Activated T-cell treated with anti-CD3 and anti-CD28 coated beads, Interleukin-2, amount 50 U/mL, for 1 hour (primary cell): ENCODE data around the gene COL11A2.
"Not testable (repeated sequence)": the region's sequence is repeated elsewhere in the genome, so short reads cannot be mapped to it uniquely, and the experiment has no call there.

Experiments used
- DNase-seq: peaks from one replicate; pipeline ENCODE4 v3.0.0-alpha.2; 2020

COL11A2 gene

DNA sequence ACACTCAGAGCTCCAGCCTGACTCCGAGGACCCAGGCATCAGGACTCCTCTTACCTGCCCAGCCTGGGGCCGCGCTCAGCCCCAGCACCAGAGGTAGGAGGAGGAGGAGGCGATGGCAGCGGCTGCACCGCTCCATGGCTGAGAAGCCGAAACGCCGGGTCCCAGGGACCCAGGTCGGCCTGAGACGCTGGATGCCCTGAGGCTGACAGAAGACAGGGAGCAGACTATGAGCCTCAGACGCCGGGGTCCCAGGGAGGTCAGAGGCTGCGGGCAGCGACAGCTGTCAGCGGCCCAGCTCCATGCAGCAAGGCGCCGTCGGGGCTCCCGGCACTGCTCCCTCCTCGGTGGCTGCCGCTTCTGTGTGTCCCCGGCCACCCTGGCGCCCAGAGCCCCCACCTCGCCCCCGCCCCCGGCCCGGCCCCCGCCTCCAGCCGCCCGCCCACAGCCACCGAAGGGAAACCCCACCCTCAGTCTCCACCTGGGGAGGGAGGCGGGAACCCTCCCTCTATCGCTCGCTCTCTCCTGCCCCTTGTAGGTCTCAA lies at the start of gene COL11A2:
TSS of gene COL11A2 (minus strand) at position 363 of the 542 bp plus-strand sequence. CDS start at position 136, 227 bp downstream.
- DNase-seq, result peak; percentile 42

DNA sequence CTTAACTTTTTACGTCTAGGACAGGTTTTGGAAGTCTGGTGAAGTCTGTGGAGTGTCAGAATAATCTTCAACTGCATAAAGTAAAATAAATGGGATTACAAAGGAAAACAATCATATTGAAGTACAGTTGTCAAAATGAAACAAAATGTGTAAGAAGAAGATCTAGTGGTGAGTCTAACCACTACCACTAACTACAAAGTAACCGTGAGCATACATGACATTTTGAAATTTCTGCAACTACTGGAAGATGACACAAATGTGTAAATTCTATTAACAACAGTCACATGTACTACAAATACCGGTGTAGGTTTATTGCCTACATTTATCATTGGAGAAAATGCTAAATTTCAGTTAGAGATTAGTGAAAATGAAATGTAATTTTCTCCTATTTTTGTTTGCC lies 49.7 kb upstream of the COL11A2 start:
- DNase-seq, result no peak

DNA sequence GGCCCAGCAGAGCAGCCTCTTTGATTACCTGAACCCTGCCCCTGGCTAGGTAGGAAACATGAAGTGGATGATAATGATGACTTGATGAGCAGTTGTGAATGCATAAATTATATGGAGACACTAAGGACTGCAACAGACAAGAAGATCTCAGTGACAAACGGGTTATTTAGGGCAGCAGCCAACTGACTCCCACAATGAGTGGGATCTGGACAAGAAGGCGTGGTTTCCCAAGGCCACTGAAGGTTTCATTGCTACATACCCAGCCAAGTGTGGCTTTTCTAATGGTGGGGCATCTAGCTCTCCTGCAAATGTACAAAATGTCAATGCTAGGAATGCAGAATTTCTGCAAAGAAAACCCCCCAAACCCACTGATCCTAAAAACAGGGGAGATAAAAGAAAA lies 45.5 kb upstream of the COL11A2 start:
- DNase-seq, result no peak

DNA sequence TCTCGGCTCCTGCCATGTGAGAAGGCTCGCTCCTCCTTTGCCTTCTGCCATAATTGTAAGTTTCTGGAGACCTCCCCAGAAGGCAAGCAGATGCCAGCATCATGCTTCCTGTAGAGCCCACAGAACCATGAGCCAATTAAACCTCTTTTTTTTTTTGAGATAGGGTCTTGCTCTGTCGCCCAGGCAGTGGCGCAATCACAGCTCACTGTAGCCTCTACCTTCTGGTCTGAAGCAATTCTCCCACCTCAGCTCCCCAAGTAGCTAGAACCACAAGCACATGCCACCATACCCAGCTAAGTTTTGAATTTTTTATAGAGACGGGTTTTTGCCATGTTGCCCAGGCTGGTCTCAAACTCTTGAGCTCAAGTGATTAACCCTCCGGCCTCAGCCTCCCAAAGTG lies 44.6 kb upstream of the COL11A2 start:
- DNase-seq, result no peak

DNA sequence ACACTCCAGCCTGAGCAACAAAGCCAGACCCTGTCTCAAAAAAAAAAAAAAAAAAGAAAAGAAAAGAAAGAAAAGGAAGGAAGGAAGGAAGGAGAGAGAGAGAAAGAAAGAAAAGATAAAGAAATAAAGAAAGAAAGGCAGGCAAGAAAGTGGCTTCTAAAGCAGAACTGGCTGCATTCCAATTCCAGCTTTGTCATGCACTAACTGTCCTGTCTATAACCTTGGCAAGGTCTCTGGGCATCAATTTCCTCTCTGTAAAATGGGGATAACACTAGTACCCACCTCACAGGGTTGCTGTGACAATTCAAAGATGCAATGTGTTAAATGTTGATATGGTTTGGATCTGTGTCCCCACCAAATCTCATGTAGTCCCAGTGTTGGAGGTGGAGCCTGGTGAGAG lies 44.1 kb upstream of the COL11A2 start:
- no peak for DNase-seq

DNA sequence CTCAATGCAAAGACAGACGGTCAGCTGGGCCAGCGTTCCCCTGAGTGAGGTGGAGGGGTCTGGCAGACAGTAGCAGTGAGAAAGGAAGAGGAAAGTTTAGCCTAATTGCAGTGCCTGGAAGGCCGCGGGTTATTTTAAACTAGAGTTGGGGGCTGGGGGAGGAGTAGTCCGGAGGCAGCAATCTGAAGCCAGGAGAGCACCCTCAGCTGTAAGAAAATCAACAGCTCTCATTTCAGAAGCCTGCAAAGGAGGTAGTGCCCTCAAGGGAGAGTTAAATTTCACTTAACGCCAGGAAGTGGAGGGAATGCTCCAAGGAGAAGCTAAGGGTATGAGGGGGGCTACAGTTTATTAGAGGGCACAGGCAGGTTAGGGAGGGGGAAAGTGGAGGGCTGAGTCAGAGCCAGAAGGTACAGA lies 43.0 kb upstream of the COL11A2 start:
- DNase-seq, result no peak

DNA sequence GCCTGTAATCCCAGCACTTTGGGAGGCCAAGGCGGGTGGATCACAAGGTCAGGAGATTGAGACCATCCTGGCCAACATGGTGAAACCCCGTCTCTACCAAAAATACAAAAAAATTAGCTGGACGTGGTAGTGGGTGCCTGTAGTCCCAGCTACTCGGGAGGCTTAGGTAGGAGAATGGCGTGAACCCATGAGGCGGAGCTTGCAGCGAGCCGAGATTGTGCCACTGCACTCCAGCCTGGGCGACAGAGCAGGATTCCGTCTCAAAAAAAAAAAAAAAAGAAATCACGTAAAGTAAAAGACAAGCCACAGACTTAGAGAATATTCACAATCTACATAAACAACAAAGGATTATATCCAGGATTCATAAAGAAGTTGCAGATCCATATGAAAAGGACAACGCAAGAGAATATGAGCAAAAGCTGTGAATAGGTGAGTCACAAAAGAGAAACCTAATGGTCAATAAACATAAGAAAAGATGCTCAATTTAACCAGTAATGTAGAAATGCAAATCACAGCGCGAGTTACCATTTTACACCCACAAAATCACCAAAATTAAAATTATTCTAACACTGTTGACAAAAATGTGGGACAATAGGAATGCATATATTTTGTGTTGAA lies 34.3 kb upstream of the COL11A2 start:
- not testable (repeated sequence) for DNase-seq

DNA sequence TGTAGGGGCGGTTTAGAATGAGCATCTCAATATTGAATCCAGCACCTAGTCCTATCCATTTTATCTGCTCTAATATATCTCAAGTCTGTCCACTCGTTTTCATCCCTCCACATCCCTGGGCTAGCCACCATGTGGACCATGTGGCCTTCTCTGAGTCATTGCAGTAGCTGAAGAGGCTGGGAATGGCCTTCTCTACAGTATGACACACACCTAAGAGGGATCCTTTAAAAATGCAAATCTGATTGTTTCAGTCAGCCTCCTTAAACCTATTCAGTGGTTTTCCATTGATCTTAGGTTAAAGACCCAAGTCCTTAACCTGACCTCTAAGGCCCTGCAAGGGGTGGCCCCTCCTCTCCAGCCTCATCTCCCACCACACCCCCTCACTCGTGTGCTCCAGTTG lies 25.4 kb upstream of the COL11A2 start:
- no peak for DNase-seq

DNA sequence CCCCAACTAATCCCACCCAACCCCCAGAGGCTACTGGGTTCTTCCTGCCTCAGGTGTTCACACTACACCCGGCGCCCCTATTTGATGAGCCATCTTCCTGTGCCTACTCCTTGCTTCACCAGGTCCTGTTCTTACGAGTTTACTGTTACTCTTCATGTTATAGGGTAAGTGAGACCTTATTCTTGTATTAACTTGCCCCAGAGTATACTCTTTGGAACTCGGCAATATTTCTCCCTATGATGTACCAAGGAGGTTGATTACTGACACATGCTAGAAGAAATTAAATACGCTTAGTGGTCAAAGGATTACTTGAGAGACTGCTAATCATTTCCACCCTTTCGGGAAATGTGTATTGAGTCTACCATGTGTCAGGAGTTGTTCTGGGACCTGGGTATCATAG lies 25.0 kb upstream of the COL11A2 start:
- no peak for DNase-seq

DNA sequence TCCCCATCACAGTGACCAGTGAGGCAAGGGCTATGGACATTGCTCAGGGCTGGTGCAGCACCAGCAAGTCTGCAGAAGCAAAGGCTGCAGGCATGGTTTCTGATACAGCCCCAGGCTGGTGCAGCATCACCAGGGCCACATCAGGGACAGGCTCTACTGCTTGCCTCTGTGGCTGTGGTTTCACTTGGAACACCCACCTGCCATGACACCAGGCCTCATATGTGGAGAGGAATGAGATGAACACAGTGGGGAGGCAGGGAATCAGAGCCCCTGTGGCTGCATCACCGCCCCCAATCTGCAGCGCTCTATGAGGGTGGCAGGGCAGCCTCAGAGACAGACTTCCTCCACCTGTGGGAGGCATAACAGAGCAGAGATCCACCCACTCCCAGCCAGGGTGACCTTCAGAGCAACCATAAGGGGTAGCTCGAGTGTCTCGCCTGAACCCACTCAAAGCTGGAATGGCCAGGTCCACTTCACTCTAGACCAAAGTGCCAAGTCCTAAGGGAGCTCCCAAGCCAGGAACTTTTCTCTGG lies 23.9 kb upstream of the COL11A2 start:
- no peak for DNase-seq

DNA sequence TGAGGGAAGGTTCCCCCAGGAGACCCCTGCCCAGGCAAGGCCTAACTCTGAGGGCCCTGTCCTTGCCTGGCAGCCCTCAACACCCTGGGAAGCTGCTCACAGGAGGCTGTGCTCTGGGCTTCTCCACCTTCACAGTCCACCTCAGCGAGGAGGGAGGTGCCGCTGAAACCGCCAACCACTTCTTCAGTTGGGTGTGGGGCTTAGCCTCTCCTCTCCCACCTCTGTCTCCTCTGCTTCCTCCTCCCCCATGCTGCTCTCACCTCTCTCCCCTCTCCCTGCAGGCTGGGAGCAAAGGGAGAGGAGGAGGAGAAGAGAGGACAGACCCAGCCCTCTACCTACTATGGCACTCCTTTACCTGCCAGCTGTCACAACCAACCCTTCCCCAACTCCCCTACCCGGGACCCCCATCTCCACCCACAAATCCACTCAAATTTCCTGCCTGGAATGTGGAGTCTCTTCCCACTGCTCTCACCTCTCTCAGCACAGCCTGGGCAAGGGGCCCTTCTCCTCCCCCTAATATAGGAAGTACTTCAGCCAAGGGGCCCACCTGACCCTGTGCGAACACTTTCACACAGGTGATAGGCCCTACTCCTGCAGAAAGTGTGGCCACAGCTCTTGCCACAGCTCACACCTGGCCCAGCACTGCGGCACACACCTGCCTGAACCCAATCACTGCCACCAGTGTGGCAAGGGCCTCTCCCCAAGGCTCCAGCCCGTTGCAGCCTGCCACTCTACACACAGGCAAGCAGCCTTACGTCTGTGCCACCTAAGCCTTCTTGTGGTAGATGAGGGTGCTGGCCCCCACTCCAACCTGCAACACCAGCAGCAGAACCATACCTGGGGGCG lies 23.2 kb upstream of the COL11A2 start:
- DNase-seq, result no peak

DNA sequence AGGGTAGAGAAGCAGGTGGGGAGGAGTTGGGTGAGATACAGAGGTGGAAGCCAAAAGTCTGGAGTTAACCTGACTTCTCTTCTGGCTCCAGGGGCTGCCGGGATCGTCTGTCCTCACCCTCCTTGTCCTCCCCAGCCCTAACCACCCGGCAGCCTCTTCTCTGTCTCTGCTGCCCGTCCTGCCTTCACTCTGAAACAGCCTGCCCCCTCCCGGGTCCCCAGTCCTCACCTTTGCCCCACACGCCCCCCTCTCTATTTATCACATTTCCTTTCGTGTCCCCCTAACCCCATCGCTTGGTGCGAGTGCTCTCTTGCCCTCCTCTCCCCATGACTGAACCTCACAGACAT lies 21.7 kb upstream of the COL11A2 start:
- DNase-seq, result no peak

DNA sequence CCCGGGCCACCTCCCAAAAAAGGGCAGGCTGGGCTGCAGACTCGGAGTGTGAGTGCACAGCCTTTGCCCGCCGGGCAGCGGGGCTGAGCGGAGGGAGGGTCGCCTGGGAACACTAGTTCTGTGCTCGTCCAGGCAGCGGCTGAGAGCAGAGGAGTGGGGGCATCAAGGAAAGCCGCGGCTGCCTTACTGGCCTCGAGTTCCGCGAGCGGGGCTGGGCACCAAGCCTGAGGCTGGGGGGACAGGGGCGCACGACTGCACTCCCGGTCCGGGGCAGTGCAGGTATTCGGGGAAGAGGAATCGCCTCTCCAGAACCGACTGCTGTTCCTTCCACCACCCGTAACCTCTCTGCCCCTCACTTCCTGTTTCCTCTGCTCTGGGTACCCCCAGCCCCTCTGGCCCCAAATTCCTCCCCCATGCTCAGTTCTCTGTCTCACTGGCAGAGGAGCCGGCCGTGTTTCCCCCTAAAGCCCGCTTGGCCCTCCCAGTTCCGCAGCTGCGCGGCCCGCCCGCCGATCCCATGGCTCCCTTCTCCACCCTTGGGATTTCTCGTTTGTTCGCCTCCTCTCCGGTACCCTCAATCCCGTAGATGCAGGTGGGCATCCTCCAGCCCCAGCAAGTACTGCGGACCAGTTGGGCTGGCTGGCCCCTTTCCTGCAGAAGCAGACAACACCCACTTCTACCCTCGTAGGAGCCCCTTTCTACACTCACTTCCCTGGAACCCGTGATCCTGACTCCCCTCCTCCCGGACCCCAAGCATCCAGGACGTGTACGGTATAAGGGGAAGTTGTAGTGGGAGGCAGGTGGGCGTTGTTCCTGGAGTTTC lies 21.1 kb upstream of the COL11A2 start:
- peak; percentile 43 for DNase-seq

DNA sequence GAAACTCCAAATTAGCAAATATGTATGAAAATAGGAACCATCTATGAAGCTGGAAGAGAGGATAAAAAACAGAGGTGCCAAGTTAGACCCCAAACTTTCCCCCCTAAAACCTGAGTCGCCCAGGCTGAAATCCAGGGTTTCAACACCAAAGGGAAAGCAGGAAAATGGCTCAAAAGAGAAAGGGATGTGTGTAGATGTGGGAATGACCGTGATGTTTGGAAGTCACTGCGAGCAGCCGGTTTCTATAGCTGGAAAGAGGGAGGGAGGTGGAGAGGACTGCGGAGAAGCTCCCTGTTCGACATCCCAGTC lies 20.5 kb upstream of the COL11A2 start:
- DNase-seq, result no peak

DNA sequence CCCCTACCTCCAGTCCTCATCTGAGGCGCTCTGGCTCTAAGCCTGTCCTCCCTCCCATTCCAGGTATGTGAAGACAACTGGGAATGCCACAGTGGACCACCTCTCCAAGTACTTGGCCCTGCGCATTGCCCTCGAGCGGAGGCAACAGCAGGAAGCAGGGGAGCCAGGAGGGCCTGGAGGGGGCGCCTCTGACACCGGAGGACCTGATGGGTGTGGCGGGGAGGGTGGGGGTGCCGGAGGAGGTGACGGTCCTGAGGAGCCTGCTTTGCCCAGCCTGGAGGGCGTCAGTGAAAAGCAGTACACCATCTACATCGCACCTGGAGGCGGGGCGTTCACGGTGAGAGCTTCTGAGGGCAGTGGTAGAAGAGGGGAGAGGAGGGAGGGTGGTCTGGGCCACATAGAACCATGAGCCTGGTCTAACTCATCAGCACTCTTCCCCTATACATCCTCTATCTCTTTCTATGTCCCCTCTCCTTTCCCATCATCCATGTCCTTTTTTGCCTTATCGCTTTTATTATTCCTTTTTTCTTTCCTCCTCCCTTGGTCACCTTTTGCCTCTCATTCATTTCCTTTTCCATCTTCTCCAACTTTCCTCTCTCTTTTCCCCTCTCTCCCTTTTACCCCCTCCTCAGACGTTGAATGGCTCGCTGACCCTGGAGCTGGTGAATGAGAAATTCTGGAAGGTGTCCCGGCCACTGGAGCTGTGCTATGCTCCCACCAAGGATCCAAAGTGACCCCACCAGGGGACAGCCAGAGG lies 19.6 kb upstream of the COL11A2 start:
- no peak for DNase-seq

DNA sequence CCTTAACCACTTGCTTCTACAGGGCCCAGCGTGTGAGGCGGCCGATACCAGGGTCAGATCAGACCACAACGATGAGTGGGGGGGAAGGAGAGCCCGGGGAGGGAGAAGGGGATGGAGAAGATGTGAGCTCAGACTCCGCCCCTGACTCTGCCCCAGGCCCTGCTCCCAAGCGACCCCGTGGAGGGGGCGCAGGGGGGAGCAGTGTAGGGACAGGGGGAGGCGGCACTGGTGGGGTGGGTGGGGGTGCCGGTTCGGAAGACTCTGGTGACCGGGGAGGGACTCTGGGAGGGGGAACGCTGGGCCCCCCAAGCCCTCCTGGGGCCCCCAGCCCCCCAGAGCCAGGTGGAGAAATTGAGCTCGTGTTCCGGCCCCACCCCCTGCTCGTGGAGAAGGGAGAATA lies 18.9 kb upstream of the COL11A2 start:
- no peak for DNase-seq

DNA sequence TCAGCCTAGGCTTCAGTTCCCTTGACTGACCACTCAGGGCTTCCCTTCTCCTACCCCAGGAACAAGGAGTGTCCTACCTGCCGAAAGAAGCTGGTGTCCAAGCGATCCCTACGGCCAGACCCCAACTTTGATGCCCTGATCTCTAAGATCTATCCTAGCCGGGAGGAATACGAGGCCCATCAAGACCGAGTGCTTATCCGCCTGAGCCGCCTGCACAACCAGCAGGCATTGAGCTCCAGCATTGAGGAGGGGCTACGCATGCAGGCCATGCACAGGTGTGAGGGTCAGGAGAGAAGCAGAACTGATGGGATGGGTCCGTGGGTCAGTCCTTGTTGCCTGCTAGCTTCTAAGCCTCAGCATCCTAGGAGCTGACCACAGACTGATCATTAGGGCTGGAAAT lies 17.6 kb upstream of the COL11A2 start:
- DNase-seq, result no peak

DNA sequence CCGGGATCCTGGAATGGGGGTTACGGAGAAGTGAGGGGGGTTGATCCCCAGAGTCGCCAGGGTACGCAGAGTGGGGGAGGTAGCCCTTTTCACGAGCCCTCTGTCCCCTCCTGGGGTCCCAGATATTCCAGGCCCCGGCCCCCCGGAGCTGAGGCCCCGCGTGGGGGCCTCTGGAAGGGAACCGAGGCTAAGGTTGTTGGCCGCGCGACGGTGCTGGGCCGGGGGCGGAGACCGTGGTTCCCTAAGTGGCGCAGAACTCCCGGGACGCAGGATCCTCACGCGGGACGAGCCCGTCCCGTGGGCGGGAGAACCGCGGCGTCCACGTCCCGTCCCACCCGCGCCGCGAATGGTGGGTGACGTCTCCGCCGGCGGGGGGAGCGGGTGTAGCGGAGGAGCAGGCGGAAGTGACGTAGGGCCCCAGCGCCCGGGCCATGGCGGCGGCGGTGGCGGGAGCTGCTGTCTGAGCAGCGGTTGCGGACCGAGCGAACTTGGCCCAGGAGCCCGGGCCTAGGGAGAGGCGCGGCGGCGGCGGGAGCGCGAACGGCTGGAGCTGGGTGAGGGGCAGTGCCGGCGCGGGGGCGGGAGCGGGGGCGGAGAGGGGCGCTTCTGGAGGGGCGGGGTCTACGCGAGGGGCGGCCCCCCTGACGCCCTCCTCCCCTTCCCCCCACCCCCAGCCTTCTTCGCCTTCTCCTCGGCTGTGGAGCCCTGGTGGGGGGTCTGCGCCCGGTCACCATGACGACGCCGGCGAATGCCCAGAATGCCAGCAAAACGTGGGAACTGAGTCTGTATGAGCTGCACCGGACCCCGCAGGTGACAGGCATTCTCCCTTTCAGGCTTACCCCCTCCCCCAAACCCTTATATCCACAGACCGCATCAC lies 16.1 kb upstream of the COL11A2 start, which contains the start of gene RING1:
TSS of gene RING1 (plus strand) at position 410 of the 877 bp plus-strand sequence. CDS start at position 733, 323 bp downstream.
- peak; percentile 91 for DNase-seq

DNA sequence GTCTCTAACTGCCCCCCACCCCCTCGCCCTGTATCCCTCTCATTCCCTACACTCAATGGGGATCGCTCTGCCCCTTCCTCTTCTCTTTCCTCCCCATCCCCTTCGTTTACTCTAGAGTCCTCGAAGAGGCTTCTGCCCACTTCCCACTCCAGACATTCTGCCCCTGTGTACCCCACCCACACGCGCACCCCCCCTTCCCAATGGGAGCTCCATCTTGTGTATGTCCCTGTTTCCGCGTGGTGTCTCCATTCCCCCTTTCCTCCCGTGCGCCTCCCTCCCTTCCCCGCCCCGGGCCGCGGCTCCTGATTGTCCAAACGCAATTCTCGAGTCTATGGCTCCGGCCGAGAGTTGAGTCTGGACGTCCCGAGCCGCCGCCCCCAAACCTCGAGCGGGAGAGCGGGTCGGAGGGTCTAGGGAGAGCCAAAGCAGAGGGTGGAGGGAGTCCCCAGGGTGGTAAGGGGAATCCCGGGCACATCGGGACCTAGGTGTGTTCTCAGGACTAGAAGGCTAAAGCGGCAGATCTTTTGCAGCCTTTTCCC lies 15.4 kb upstream of the COL11A2 start:
- no peak for DNase-seq

DNA sequence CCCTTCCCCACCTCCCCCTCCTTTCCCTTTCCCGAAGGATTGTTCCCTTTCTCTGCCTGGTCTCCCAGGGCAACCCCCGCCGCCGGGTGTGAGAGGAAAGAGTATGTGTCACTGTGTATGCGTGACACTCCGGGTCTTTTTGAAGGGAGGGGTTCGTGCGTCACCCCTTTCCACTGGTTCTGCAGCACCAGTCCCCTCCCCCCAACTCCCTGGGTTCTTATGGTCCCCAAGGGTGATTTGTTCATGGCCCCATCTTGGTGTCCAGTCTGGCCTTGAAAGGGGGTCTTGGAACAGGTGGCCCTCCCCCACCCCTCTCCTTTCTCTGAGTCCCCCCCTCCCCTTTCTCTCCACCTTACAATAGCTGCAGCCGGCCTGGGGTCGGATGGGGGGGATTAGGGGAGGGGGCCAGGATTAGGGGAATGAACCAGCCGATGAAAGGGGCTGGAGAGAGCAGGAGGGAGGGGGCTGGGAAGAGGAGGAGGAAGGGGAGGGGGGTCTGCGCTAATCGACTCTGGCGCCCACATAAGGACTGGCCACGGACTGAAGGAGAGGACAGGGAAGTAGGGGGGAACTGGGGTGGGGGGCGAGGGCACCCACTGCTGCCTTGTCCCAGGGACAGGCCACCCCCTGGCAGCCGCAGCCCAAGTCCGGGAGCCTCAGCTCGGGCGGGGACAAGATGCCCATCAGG lies 14.7 kb upstream of the COL11A2 start:
- no peak for DNase-seq
